ENCODE results near the gene ILF3.

The ILF3 gene

DNA sequence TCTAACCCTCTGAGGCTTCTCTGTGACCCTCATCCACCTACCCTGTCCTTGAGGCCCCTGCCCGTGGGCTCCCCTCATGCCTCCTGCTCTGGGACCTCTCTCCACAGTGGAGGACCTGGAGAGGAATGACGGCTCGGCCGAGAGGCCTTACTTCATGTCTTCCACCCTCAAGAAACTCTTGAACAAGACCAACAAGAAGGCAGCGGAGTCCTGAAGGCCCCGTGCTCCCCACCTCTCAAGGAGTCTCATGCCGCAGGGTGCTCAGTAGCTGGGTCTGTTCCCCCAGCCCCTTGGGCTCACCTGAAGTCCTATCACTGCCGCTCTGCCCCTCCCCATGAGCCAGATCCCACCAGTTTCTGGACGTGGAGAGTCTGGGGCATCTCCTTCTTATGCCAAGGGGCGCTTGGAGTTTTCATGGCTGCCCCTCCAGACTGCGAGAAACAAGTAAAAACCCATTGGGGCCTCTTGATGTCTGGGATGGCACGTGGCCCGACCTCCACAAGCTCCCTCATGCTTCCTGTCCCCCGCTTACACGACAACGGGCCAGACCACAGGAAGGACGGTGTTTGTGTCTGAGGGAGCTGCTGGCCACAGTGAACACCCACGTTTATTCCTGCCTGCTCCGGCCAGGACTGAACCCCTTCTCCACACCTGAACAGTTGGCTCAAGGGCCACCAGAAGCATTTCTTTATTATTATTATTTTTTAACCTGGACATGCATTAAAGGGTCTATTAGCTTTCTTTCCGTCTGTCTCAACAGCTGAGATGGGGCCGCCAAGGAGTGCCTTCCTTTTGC is 10.8 kb upstream of the ILF3 start:
- Histone ChIP-seq H2AFZ (ENCODE audit: low read depth, low read length, severe bottlenecking) (no peak overlapping the region), H4K20me1 (ENCODE audit: low read depth, low read length) (no peaks in the 10 kb centered on the region), H3K4me3 (ENCODE audit: insufficient read depth, low read length, poor library complexity, severe bottlenecking) (no peak overlapping the region), H3F3A (ENCODE audit: insufficient read depth) (no peaks in the 10 kb centered on the region), H3K79me2 (ENCODE audit: insufficient read depth, low read length) (no peaks in the 10 kb centered on the region), H3K27me3 (ENCODE audit: low read length) (no peaks in the 10 kb centered on the region), H3K9me2 (replicated peaks; ENCODE audit: insufficient read depth, low read length) (no peaks in the 10 kb centered on the region), H3K9me3 (ENCODE audit: insufficient read depth, low read length) (no peaks in the 10 kb centered on the region), H3K9ac (ENCODE audit: low read length) (no peak overlapping the region), H3K36me3 (ENCODE audit: low read length) (no peaks in the 10 kb centered on the region), H3K27ac (ENCODE audit: low read depth, low read length) (no peak overlapping the region), H3K4me2 (ENCODE audit: low read depth, low read length, poor library complexity, severe bottlenecking) (no peak overlapping the region)
- TF ChIP-seq, protein P1, sequence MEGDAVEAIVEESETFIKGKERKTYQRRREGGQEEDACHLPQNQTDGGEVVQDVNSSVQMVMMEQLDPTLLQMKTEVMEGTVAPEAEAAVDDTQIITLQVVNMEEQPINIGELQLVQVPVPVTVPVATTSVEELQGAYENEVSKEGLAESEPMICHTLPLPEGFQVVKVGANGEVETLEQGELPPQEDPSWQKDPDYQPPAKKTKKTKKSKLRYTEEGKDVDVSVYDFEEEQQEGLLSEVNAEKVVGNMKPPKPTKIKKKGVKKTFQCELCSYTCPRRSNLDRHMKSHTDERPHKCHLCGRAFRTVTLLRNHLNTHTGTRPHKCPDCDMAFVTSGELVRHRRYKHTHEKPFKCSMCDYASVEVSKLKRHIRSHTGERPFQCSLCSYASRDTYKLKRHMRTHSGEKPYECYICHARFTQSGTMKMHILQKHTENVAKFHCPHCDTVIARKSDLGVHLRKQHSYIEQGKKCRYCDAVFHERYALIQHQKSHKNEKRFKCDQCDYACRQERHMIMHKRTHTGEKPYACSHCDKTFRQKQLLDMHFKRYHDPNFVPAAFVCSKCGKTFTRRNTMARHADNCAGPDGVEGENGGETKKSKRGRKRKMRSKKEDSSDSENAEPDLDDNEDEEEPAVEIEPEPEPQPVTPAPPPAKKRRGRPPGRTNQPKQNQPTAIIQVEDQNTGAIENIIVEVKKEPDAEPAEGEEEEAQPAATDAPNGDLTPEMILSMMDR (IDR thresholded peaks at IDR 0.05; ENCODE audit: insufficient read depth, low read length, poor library complexity, severe bottlenecking), result no peak
- no peak for TF ChIP-seq EZH2phosphoT487 (conservative IDR thresholded peaks at IDR 0.05; ENCODE audit: low read length)

DNA sequence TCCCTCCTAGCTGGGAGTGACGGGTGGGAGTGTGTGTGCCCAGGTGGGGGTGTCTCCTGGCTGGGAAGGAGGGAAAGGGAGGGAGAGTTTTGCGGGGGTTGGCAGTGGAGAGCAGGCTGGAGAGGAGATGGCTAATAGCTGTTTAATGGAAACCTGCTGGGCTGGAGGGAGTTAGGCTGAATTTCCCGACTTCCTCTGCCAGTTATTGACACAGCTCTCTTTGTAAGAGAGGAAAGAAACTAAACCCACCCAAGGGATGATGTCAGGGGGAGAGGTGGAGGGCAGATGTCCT is 10.2 kb upstream of the ILF3 start:
- no peaks in the 10 kb centered on the region for H3K79me2 ChIP-seq (ENCODE audit: insufficient read depth, low read length)
- TF ChIP-seq, protein P1 (IDR thresholded peaks at IDR 0.05; ENCODE audit: insufficient read depth, low read length, poor library complexity, severe bottlenecking), result no peak
- TF ChIP-seq EZH2phosphoT487 (conservative IDR thresholded peaks at IDR 0.05; ENCODE audit: low read length), result no peak
- no peak overlapping the region for H3K4me2 ChIP-seq (ENCODE audit: low read depth, low read length, poor library complexity, severe bottlenecking)
- no peak overlapping the region for H3K9ac ChIP-seq (ENCODE audit: low read length)
- H3K27ac ChIP-seq (ENCODE audit: low read depth, low read length), result no peak overlapping the region
- H2AFZ ChIP-seq (ENCODE audit: low read depth, low read length, severe bottlenecking), result no peak overlapping the region
- H3K9me3 ChIP-seq (ENCODE audit: insufficient read depth, low read length), result no peaks in the 10 kb centered on the region
- no peak overlapping the region for H3K4me3 ChIP-seq (ENCODE audit: insufficient read depth, low read length, poor library complexity, severe bottlenecking)
- H3F3A ChIP-seq (ENCODE audit: insufficient read depth), result no peaks in the 10 kb centered on the region
- H4K20me1 ChIP-seq (ENCODE audit: low read depth, low read length), result no peaks in the 10 kb centered on the region
- no peaks in the 10 kb centered on the region for H3K27me3 ChIP-seq (ENCODE audit: low read length)
- no peaks in the 10 kb centered on the region for H3K36me3 ChIP-seq (ENCODE audit: low read length)
- H3K9me2 ChIP-seq (replicated peaks; ENCODE audit: insufficient read depth, low read length), result no peaks in the 10 kb centered on the region

DNA sequence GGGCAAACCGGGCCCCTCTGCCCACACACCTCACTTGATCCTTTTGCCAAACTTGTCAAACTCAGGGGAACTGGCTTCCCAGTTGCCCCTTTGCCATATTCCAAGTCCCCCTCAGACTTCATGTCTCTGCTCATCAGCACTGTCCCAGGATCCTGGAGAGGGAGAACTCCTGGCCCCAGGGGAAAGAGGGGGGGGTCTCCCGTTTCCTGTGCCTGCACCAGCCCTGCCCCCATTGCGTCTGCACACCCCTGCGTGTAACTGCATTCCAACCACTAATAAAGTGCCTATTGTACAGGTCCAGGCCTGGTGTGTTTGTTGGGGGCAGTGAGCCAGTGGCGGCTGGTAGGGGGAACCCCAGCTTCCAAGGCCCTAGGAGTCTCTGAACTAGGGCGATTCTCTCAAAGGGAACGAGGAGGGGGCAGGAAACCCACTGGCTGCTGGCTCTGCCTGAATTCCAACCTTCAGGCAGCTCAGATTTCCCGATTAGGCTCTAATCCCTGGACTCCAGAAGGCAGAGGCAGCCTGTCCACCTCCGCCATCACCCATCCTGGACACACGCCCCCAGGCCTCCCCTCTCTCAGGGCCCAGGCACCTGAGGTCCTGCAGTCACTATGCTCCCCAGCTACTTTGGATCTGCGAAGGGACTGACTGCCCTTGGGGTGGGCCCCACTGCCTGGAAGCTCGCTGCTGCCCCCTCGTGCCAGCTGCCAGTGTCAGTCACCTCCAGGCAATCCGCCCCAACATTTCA is 9.7 kb upstream of the ILF3 start:
- Histone ChIP-seq H3K4me3 (ENCODE audit: insufficient read depth, low read length, poor library complexity, severe bottlenecking) (no peak overlapping the region), H3K79me2 (ENCODE audit: insufficient read depth, low read length) (no peaks in the 10 kb centered on the region), H4K20me1 (ENCODE audit: low read depth, low read length) (no peaks in the 10 kb centered on the region), H3K9me3 (ENCODE audit: insufficient read depth, low read length) (no peaks in the 10 kb centered on the region), H3F3A (ENCODE audit: insufficient read depth) (no peaks in the 10 kb centered on the region), H3K27ac (ENCODE audit: low read depth, low read length) (no peak overlapping the region), H2AFZ (ENCODE audit: low read depth, low read length, severe bottlenecking) (no peak overlapping the region), H3K36me3 (ENCODE audit: low read length) (no peaks in the 10 kb centered on the region), H3K4me2 (ENCODE audit: low read depth, low read length, poor library complexity, severe bottlenecking) (no peak overlapping the region), H3K9ac (ENCODE audit: low read length) (no peak overlapping the region), H3K27me3 (ENCODE audit: low read length) (no peaks in the 10 kb centered on the region), H3K9me2 (replicated peaks; ENCODE audit: insufficient read depth, low read length) (no peaks in the 10 kb centered on the region)
- TF ChIP-seq, protein P1 (IDR thresholded peaks at IDR 0.05; ENCODE audit: insufficient read depth, low read length, poor library complexity, severe bottlenecking), result peak; percentile 84
- TF ChIP-seq EZH2phosphoT487 (conservative IDR thresholded peaks at IDR 0.05; ENCODE audit: low read length), result no peak
